Right lobe of liver (tissue), 4 donors: ENCODE measurements around the gene SLC25A23.

ENCODE experiments used
- CTCF ChIP-seq, 4 donors: fragments of 200-600 bp in 3 of 4; fragments of 450-650 bp in 1 of 4; IDR thresholded peaks; one replicate each; pipeline versions ENCODE4 v1.5.1 to v1.8.0; 2016 to 2022; ENCODE audit warnings: antibody characterized with exemption in 4 of 4, mild to moderate bottlenecking in 2 of 4
- POLR2A ChIP-seq: fragments of 450-650 bp; IDR thresholded peaks from one replicate; pipeline ENCODE4 v1.6.1; 2017; ENCODE audit warnings: antibody characterized with exemption, mild to moderate bottlenecking
- donor health status: DM: no; HTN: no; CAD: no.
- donor health status: DM: no; HTN: no; CAD: no.
- donor health status: DM: no; HTN: yes; CAD: no.

DNA sequence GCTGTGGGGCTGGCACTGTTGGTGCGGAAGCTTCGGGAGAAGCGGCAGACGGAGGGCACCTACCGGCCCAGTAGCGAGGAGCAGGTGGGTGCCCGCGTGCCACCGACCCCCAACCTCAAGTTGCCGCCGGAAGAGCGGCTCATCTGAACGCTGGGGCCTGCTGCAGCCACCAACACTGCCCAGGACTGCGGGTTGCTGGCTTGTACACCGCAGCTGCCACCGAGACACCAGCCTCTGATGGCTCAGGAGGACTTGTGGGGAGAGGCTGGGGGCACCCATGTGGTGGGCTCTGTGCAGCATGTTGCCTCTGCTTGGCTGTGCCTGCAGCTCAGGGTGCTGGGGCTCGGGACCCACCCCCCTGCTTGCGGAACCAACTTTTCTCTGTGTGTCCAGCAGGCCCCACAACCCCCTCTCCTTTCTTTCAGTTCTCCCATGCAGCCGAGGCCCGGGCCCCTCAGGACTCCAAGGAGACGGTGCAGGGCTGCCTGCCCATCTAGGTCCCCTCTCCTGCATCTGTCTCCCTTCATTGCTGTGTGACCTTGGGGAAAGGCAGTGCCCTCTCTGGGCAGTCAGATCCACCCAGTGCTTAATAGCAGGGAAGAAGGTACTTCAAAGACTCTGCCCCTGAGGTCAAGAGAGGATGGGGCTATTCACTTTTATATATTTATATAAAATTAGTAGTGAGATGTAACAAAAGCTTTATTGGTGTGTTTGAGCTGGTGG is 7.1 kb upstream of the SLC25A23 start:
- TF ChIP-seq CTCF (IDR thresholded peaks at IDR 0.05) (no peak), POLR2A (no peak)
